Measurements from ENCODE around the gene SOCS2.
"Not testable (repeated sequence)": the region's sequence is repeated elsewhere in the genome, so short reads cannot be mapped to it uniquely, and the experiment has no call there.

SOCS2 gene

DNA sequence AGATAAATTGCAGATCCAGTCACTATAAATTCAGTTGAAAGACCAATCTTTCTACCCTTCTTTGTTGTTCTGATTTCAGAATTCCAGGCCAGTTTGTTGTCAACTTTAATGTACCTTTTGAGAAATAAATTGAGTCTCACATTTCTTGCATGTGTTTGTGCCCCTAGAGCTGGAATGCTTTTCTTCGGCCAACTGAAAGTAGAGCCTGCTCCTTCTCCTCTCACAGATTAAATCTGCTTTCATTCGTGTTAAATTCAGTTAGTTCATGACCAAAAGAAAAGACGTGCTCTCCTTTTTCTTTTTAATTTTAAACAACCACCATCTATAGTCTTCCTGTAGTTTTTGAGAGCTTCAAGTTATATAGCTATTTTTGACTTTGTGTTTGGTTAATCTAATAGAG, 22.9 kb downstream of the SOCS2 start:
- no peak for DNase-seq

- no peak for DNase-seq
Observed at GRCh38 chr12:93597608-93598007, 25.1 kb downstream of the SOCS2 start.

GRCh38 chr12:93599192-93599591, 26.7 kb downstream of the SOCS2 start:
- DNase-seq, result no peak

DNA sequence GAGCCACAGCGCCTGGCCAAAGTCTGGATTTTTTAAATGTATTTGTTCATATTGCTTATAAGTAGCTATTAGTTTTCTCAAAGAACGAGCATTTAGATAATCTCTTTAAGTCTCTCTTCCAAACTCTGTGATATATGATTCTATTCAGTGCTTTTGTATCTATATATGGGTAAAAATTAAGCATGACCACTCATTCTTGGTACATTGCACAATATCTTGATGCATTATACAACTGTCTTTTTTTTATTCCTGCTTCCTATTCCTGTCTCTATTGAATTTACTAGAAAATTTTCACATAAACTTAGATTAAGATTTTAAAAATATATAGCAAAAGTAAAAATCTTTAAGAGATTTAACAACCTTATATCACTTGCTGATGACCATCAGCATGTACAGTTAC, 29.1 kb downstream of the SOCS2 start:
- DNase-seq, result no peak

DNA sequence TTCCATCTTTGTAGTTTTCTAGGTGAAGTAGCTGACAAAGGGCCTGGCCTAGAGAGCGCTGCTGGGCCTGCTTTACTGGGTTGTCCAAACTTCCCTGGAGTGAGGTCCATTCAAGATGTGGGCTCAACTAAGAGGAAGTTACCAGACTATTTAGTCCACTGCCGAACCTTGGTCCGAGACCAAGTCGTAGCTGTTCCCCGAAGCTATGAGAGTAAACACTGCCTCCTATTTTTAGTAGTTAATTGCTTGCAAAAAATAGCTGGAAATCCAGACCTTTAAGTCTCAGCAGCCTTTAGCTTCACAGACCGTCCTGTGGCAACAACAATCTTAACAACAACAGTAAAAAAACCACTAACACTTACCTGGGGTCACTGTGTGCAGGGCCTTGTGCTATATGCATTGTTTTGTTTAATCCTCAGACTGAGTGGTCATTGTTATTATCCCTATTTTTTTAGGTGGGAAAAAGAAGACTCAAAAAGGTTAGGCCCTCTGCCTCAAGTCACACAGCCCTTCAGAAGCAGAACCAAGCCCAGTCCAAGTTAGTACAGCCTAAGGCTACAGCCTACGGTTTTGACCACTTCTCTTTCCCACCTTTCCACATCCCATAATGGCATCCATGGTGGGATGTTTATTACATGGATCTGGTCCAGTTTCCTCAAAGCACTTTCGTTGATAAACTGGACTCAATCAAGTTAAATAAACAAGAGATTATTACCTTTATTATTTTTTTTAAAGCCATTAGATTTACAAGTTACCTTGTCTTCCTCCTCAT, 30.6 kb downstream of the SOCS2 start:
- DNase-seq, result no peak

DNA sequence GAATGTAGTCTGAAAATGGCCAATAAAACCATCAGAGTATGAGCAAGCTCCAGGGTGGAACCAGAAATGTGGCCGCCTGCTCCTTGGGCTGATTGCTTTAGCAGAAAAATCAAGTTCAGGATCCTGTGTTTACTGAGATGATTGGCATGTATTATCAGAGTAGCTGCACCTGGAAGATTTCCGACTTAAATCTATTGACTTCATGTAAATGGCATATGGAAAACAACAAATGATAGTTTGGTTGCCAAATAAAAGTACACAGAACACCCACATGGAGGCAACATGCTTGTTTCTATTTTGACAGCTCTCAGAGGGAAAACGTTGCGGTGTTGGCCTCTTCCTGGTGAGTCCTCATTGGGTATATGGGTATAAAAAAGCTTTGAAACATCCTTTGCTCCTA, 31.3 kb downstream of the SOCS2 start:
- peak in 1 of 2 donors; percentile 29 for DNase-seq

DNA sequence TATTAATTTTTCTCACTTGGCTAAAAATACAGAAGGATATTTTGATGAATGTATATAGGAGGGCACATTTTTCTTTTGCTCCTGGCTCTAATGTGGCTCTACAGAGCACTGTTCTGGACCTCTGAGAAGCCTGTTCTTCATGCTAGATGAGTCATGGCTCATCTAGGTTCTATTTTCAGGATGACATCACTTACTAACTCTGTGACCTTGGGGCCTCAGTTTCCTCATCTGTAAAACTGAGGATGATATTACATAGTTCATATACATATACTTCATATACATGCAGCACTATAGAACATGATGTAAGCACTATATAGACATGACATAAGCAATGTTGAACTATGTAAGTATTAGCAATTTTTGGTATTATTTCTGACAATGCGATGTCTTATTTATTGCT, 35.8 kb downstream of the SOCS2 start:
- no peak for DNase-seq

GRCh38 chr12:93609281-93610192, 37.1 kb downstream of the SOCS2 start:
- no peak for DNase-seq

GRCh38 chr12:93612776-93613175, 40.3 kb downstream of the SOCS2 start:
- peak in 1 of 2 donors; percentile 40 for DNase-seq

DNA sequence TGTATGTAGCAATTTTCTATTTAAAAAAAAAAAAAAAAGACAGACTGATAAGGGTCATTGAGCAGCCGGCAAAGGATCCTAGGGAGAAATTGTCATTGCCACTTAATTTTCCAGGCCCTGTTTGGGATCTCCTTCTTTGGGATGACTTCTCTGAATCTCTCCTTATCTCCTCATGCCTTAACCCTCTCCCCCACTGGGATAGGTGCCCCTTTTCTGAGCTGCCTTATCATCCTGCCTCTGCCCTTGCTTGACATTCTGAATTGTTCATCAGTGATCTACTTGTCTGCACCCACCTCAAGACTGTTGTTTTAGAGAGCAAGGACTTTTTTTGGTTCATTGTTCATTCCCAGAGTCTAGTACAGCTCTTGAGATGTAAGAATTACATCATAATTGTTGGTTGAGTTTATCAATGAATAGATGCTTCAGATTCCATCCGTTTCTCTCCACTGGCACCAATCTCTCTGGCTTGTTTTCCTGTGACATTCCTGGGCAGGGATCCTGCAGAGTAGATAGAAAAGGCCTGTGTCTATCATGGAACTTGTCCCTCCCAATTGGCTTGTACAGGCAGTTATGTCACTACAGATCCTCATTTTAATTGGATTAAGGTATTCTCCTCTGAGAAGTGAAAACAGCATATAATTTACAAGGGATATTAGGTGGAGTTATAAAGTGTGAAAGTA, 42.6 kb downstream of the SOCS2 start:
- DNase-seq, result no peak

DNA sequence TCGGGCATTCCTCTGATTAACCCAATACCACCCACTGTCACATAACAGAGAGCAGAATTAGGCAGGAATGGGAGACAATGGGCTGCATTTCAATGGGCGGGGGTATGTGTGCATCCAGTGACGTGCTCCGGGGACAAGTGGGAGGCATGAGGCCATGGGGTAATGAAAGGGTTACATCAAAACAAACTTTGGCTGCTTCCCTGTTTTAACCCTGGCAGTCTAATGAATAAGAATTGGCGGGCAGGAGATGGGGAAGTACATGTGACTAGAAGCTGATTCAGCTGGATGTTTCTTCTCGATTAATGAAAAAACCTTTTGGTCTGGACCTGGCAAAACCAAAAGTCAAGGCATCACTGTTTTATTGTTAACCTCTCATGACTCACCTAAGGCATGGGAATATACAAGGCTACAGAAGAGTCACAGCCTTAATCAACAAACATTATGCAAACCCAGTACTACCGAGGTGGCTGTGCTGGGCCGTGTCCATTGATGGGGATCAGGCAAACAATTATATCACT, 44.2 kb downstream of the SOCS2 start:
- DNase-seq, result peak in 1 of 2 donors; percentile 56

- no peak for DNase-seq
Observed at GRCh38 chr12:93618891-93619410, 46.5 kb downstream of the SOCS2 start.

- DNase-seq, result no peak
Observed at GRCh38 chr12:93621986-93622385, 49.5 kb downstream of the SOCS2 start.

GRCh38 chr12:93622485-93622884, 50.0 kb downstream of the SOCS2 start:
- no peak for DNase-seq

- peak in 1 of 2 donors; percentile 66 for DNase-seq
Observed at GRCh38 chr12:93624595-93625294, 52.3 kb downstream of the SOCS2 start.

GRCh38 chr12:93625295-93625645, 52.8 kb downstream of the SOCS2 start:
- not testable (repeated sequence) for DNase-seq

DNA sequence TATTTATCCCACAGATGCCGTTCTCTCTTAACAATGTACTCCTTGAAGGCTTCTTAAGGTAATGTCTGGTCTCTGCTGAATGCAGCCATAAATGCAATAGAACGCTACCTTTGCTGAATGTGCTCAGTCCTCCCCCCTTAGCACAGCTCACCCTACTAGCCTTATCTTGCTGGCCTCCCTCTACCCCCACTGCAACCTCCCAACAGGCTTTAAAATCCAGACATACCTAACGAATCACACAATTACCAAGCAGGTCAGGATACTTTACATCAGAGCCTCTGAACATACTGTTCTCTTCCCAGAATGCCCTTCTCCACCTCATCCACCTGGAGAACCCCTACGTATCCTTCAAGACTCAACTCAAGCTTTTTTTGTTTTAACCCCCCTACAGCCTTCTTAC, 53.7 kb downstream of the SOCS2 start:
- DNase-seq, result no peak

Measured in bone marrow (tissue), 2 donors.